Natural killer cell (primary cell): ENCODE measurements around the gene PASD1. TPM values are rescaled to one million over a fixed set of nuclear protein-coding genes. Genes with fewer than 3 reads are reported as not detected.
"Not testable (repeated sequence)": the region's sequence is repeated elsewhere in the genome, so short reads cannot be mapped to it uniquely, and the experiment has no call there.

Experiments
- ATAC-seq, 3 donors: fragments of 150-1000 bp in 2 of 3; fragments of 200-7000 bp in 1 of 3; cut with Tn5 transposase; 1 replicate in 1 of 3; 2 replicates in 2 of 3; pipeline ENCODE4 v1.10.0; 2021; ENCODE audit warnings: mild to moderate bottlenecking in 2 of 3, moderate library complexity in 2 of 3
- DNase-seq, 2 donors: peaks; one replicate each; pipeline versions ENCODE4 v3.0.0 to v3.0.0-alpha.2; 2013 to 2021; ENCODE audit warnings: mixed read lengths in 1 of 2
- H3K27ac ChIP-seq: one replicate; pipeline ENCODE4 v1.5.1; 2013; ENCODE audit warnings: mild to moderate bottlenecking, low read length
- H3K27me3 ChIP-seq: one replicate; pipeline ENCODE4 v1.6.1; 2013; ENCODE audit warnings: low read length; ENCODE audit not compliant: control insufficient read depth, insufficient read depth
- H3K36me3 ChIP-seq: one replicate; pipeline ENCODE4 v1.6.1; 2013; ENCODE audit warnings: low read length; ENCODE audit not compliant: control insufficient read depth, insufficient read depth
- H3K4me1 ChIP-seq: one replicate; pipeline ENCODE4 v1.6.1; 2013; ENCODE audit warnings: low read length; ENCODE audit not compliant: control insufficient read depth, insufficient read depth
- H3K4me3 ChIP-seq: one replicate; pipeline ENCODE4 v1.5.1; 2013; ENCODE audit warnings: low read length
- H3K9me3 ChIP-seq: one replicate; pipeline ENCODE4 v1.6.1; 2013; ENCODE audit warnings: low read length; ENCODE audit not compliant: control insufficient read depth, insufficient read depth
- H3K27ac Mint-ChIP-seq, 2 donors: one replicate each; pipeline ENCODE4 v1.8.0; 2022; ENCODE audit warnings: mild to moderate bottlenecking in 2 of 2, mixed read lengths in 2 of 2, moderate library complexity in 1 of 2
- H3K27me3 Mint-ChIP-seq, 2 donors: one replicate each; pipeline ENCODE4 v1.8.0; 2022; ENCODE audit warnings: low read depth in 2 of 2, mixed read lengths in 2 of 2
- H3K36me3 Mint-ChIP-seq: one replicate; pipeline ENCODE4 v1.8.0; 2022; ENCODE audit warnings: mixed read lengths
- H3K4me1 Mint-ChIP-seq, 2 donors: one replicate each; pipeline ENCODE4 v1.8.0; 2022; ENCODE audit warnings: mixed read lengths in 2 of 2
- H3K4me3 Mint-ChIP-seq: one replicate; pipeline ENCODE4 v1.8.0; 2022; ENCODE audit warnings: mild to moderate bottlenecking, moderate library complexity, mixed read lengths
- H3K9me3 Mint-ChIP-seq, 2 donors: one replicate each; pipeline ENCODE4 v1.8.0; 2022; ENCODE audit warnings: mixed read lengths in 2 of 2
- WGBS: methylation state at CpG from one replicate; pipeline ENCODE4 v1.1.7; 2013; ENCODE audit warnings: missing lambda C conversion rate; ENCODE audit not compliant: insufficient coverage; 5-methylcytosine and 5-hydroxymethylcytosine counted together
- intact Hi-C: fragments of 100-400 bp; cut with micrococcal nuclease; formaldehyde crosslinking; loops from one replicate; pipeline ENCODE4 v1.14.2; 2022
- total RNA-seq, 4 donors: library from RNA; stranded (reverse); fragments of 120-200 nt in 1 of 4; gene quantifications; one replicate each; pipeline versions ENCODE4 v1.2.3 to v1.2.4, GENCODE V29; 2013 to 2022
- TF ChIP-seq, protein P1 (sequence below): fragments of 200-600 bp; IDR thresholded peaks from one replicate; pipeline ENCODE4 v1.8.0; 2022; ENCODE audit warnings: antibody characterized with exemption

Gene PASD1
- total RNA-seq, 3 donors from 2014 or later (not counting 1 experiment from before 2014, with no cell fraction given) = not detected

DNA sequence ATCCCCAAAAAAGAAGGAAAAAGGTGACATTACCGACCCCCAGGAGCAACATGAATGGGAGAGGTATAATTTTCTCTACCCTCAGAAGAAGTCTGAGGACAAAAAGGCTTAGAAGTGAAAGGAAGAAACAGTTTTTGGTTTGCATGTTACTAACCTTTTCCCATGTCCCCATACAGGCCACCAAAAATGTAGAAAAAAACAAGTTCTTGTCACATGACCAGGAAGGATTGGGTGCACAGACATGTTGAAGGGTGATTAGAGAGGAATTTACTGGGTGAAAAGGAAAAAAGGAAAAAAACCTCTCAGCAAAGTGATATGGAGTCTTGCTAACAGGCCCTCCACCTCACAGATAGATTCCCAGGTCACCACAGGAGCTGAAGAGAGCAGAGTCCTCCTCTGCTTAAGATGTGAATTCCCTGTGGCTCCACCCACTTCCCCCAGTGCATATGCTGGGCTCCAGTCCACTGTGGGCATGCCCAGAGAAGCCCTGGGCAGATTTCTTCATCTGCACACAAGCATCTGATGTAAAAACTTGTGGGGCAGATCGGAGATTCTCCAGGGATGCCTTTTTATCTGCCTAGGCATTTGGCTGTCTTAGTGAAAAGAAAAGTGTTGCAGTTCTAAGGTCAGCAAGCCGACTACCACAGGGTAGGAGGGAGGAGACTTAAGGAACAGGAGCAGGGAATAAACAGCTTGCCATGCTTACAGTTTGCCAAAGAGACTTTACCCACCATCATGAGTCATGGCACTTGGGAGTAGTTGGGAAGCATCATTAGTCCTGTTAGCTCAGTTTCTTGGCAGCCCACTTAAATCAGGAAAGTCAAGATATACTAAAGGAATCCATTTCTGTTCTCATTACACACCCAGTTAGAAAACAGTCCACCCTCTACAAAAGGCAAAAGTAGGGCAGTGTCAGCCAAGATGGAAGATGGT lies 25.0 kb upstream of the PASD1 start:
- no peak for ATAC-seq
- H3K4me3 ChIP-seq = no peak overlapping the region
- intact Hi-C loops = no loop called here
- H3K9me3 Mint-ChIP-seq = no peaks in the 10 kb centered on the region
- DNase-seq = no peak
- TF ChIP-seq, protein P1, sequence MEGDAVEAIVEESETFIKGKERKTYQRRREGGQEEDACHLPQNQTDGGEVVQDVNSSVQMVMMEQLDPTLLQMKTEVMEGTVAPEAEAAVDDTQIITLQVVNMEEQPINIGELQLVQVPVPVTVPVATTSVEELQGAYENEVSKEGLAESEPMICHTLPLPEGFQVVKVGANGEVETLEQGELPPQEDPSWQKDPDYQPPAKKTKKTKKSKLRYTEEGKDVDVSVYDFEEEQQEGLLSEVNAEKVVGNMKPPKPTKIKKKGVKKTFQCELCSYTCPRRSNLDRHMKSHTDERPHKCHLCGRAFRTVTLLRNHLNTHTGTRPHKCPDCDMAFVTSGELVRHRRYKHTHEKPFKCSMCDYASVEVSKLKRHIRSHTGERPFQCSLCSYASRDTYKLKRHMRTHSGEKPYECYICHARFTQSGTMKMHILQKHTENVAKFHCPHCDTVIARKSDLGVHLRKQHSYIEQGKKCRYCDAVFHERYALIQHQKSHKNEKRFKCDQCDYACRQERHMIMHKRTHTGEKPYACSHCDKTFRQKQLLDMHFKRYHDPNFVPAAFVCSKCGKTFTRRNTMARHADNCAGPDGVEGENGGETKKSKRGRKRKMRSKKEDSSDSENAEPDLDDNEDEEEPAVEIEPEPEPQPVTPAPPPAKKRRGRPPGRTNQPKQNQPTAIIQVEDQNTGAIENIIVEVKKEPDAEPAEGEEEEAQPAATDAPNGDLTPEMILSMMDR = no peak
- H3K4me1 ChIP-seq = no peaks in the 10 kb centered on the region
- H3K27me3 ChIP-seq = no peaks in the 10 kb centered on the region
- no peaks in the 10 kb centered on the region for H3K4me1 Mint-ChIP-seq
- 88% methylated on average over 2 of the region's 3 CpGs for WGBS
- H3K36me3 Mint-ChIP-seq = no peaks in the 10 kb centered on the region
- no peak overlapping the region for H3K27ac ChIP-seq
- H3K36me3 ChIP-seq = no peaks in the 10 kb centered on the region
- H3K9me3 ChIP-seq = no peaks in the 10 kb centered on the region
- H3K4me3 Mint-ChIP-seq = no peak overlapping the region
- H3K27ac Mint-ChIP-seq = no peak overlapping the region
- H3K27me3 Mint-ChIP-seq = peaks cover under 1 to 17% of the 10 kb centered on the region in 2 donors

DNA sequence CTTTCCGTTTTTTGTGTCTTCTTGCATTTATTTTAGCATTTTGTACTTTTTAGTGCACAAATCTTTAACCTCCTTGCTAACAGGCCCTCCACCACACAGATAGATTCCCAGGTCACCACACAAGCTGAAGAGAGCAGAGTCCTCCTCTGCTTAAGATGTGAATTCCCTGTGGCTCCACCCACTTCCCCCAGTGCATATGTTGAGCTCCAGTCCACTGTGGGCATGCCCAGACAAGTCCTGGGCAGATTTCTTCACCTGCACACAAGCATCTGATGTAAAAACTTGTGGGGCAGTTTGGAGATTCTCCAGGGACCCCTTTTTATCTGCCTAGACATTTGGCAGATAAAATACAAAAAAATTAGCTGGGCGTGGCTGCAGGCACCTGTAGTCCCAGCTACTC lies 19.8 kb upstream of the PASD1 start:
- Mint-ChIP-seq H3K36me3 (no peaks in the 10 kb centered on the region), H3K4me3 (no peak overlapping the region), H3K4me1 (no peaks in the 10 kb centered on the region), H3K27me3 (peaks cover 0 to 3% of the 10 kb centered on the region in 2 donors), H3K27ac (no peak overlapping the region), H3K9me3 (no peaks in the 10 kb centered on the region)
- H3K27ac ChIP-seq = no peak overlapping the region
- 77% methylated on average over 2 of the region's 2 CpGs for WGBS
- no peak for DNase-seq
- no peaks in the 10 kb centered on the region for H3K27me3 ChIP-seq
- TF ChIP-seq, protein P1 = no peak
- intact Hi-C loops = no loop called here
- no peaks in the 10 kb centered on the region for H3K36me3 ChIP-seq
- H3K9me3 ChIP-seq = no peaks in the 10 kb centered on the region
- no peaks in the 10 kb centered on the region for H3K4me1 ChIP-seq
- H3K4me3 ChIP-seq = no peak overlapping the region
- ATAC-seq = no peak

DNA sequence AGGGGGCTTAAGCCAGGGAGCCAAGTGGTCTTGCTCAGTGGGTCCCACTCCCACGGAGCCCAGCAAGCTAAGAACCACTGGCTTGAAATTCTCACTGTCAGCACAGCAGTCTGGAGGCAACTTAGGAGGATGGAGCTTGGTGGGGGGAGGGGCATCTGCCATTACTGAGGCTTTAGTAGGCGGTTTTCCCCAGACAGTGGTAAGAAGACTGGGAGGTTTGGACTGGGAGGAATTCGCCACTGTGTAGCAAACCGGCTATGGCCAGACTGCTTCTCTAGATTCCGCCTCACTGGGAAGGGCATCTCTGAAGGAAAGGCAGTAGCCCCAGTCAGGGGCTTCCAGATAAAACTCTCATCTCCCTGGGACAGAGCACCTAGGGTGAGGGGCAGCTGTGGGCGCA lies 17.2 kb upstream of the PASD1 start:
- DNase-seq, H3K4me3 Mint-ChIP-seq, H3K27ac Mint-ChIP-seq, intact Hi-C loops, H3K27me3 Mint-ChIP-seq, H3K9me3 ChIP-seq, H3K4me1 Mint-ChIP-seq, H3K4me3 ChIP-seq, H3K9me3 Mint-ChIP-seq, H3K27ac ChIP-seq, ATAC-seq, H3K27me3 ChIP-seq, H3K36me3 Mint-ChIP-seq, H3K4me1 ChIP-seq, H3K36me3 ChIP-seq: not testable (repeated sequence)
- WGBS = 71% methylated on average over 6 of the region's 6 CpGs

DNA sequence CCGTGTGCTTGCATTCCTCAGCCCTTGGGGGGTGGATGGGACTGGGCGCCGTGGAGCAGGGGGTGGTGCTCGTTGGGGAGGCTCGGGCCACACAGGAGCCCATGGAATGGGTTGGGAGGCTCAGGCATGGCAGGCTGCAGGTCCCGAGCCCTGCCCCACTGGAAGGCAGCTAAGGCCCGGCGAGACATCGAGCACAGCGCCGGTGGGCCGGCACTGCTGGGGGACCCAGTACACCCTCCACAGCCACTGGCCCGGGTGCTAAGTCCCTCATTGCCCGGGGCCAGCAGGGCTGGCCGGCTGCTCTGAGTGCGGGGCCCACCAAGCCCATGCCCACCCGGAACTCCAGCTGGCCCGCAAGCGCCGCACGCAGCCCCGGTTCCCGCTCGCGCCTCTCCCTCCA lies 12.3 kb upstream of the PASD1 start:
- H3K36me3 ChIP-seq, H3K36me3 Mint-ChIP-seq, H3K4me3 Mint-ChIP-seq, H3K27me3 ChIP-seq, DNase-seq, ATAC-seq, H3K4me3 ChIP-seq, H3K27ac ChIP-seq, H3K9me3 ChIP-seq, intact Hi-C loops, H3K4me1 Mint-ChIP-seq, H3K9me3 Mint-ChIP-seq, H3K4me1 ChIP-seq, H3K27ac Mint-ChIP-seq: not testable (repeated sequence)
- 94% methylated on average over 12 of the region's 25 CpGs for WGBS
- H3K27me3 Mint-ChIP-seq = peaks cover 10 to 15% of the 10 kb centered on the region in 2 donors
